HG02759 (cell line): Measurements from ENCODE around the gene CACNA2D3.

Experiments used
- ATAC-seq: cut with Tn5 transposase; IDR thresholded peaks from one replicate; pipeline ENCODE4 v1.9.1; 2021; ENCODE audit warnings: mild to moderate bottlenecking, moderate library complexity; ENCODE audit not compliant: unreplicated experiment

Gene CACNA2D3

GRCh38 chr3:54360320-54360719 lies 238.0 kb downstream of the CACNA2D3 start:
- ATAC-seq = no peak

GRCh38 chr3:54361746-54362283 lies 239.5 kb downstream of the CACNA2D3 start:
- no peak for ATAC-seq

- ATAC-seq = no peak
Measured at GRCh38 chr3:54366007-54366750, 243.8 kb downstream of the CACNA2D3 start.

- ATAC-seq = no peak
Measured at GRCh38 chr3:54366839-54367238, 244.5 kb downstream of the CACNA2D3 start.

GRCh38 chr3:54372232-54372631 lies 249.9 kb downstream of the CACNA2D3 start:
- no peak for ATAC-seq

GRCh38 chr3:54374214-54374852 lies 252.0 kb downstream of the CACNA2D3 start:
- no peak for ATAC-seq

- ATAC-seq = no peak
Measured at GRCh38 chr3:54376142-54376807, 253.9 kb downstream of the CACNA2D3 start.

- ATAC-seq = no peak
Measured at GRCh38 chr3:54376939-54377578, 254.7 kb downstream of the CACNA2D3 start.

GRCh38 chr3:54378184-54378583 lies 255.8 kb downstream of the CACNA2D3 start:
- ATAC-seq = no peak

- ATAC-seq = no peak
Measured at GRCh38 chr3:54384279-54384678, 261.9 kb downstream of the CACNA2D3 start.

GRCh38 chr3:54390582-54390981 lies 268.2 kb downstream of the CACNA2D3 start:
- ATAC-seq = no peak

- no peak for ATAC-seq
Measured at GRCh38 chr3:54393150-54393549, 270.8 kb downstream of the CACNA2D3 start.

GRCh38 chr3:54408328-54408727 lies 286.0 kb downstream of the CACNA2D3 start:
- no peak for ATAC-seq

GRCh38 chr3:54421943-54422342 lies 299.6 kb downstream of the CACNA2D3 start:
- ATAC-seq = no peak

- ATAC-seq = no peak
Measured at GRCh38 chr3:54424292-54424691, 301.9 kb downstream of the CACNA2D3 start.

- no peak for ATAC-seq
Measured at GRCh38 chr3:54426381-54426780, 304.0 kb downstream of the CACNA2D3 start.

- ATAC-seq = no peak
Measured at GRCh38 chr3:54427501-54427900, 305.1 kb downstream of the CACNA2D3 start.

- ATAC-seq = no peak
Measured at GRCh38 chr3:54427941-54428871, 305.9 kb downstream of the CACNA2D3 start.

GRCh38 chr3:54432975-54433374 lies 310.6 kb downstream of the CACNA2D3 start:
- ATAC-seq = no peak

- no peak for ATAC-seq
Measured at GRCh38 chr3:54433846-54434245, 311.5 kb downstream of the CACNA2D3 start.
